ENCODE data around the gene BTBD9.

The BTBD9 gene

GRCh38 chr6:38290133-38290799 lies 349.5 kb downstream of the BTBD9 start:
- ChIA-PET CTCF (interaction anchor here (1.0 to 3.4 kb wide), 4 partner anchors 10 to 23 kb away, joined by 3 to 15 read pairs (median 4); no protein-coding TSS in a partner anchor), POLR2A (no interaction called here)
- no peak for TF ChIP-seq CTCF (IDR thresholded peaks at IDR 0.05; ENCODE audit: control extremely low read depth, extremely low read depth, low read depth, missing control alignments)
- no peak for DNase-seq (ENCODE audit: extremely low spot score)

- TF ChIP-seq CTCF (IDR thresholded peaks at IDR 0.05; ENCODE audit: control extremely low read depth, extremely low read depth, low read depth, missing control alignments): no peak
- DNase-seq (ENCODE audit: extremely low spot score): no peak
- ChIA-PET CTCF (no interaction called here), POLR2A (no interaction called here)
Measured at GRCh38 chr6:38287487-38287886, 352.2 kb downstream of the BTBD9 start.

GRCh38 chr6:38284802-38285394 lies 354.8 kb downstream of the BTBD9 start:
- CTCF ChIA-PET: no interaction called here
- DNase-seq (ENCODE audit: extremely low spot score): no peak
- POLR2A ChIA-PET: no interaction called here
- no peak for TF ChIP-seq CTCF (IDR thresholded peaks at IDR 0.05; ENCODE audit: control extremely low read depth, extremely low read depth, low read depth, missing control alignments)

GRCh38 chr6:38283734-38284362 lies 355.9 kb downstream of the BTBD9 start:
- no peak for DNase-seq (ENCODE audit: extremely low spot score)
- CTCF ChIA-PET: no interaction called here
- TF ChIP-seq CTCF (IDR thresholded peaks at IDR 0.05; ENCODE audit: control extremely low read depth, extremely low read depth, low read depth, missing control alignments): no peak
- POLR2A ChIA-PET: no interaction called here

- ChIA-PET CTCF (no interaction called here), POLR2A (no interaction called here)
- DNase-seq (ENCODE audit: extremely low spot score): no peak
- TF ChIP-seq CTCF (IDR thresholded peaks at IDR 0.05; ENCODE audit: control extremely low read depth, extremely low read depth, low read depth, missing control alignments): no peak
Measured at GRCh38 chr6:38282911-38283310, 356.8 kb downstream of the BTBD9 start.

GRCh38 chr6:38281126-38281525 lies 358.6 kb downstream of the BTBD9 start:
- DNase-seq (ENCODE audit: extremely low spot score): no peak
- ChIA-PET POLR2A (no interaction called here), CTCF (interaction anchor here (1.2 to 3.3 kb wide), 2 partner anchors 9 kb away, joined by 3 to 15 read pairs; no protein-coding TSS in a partner anchor)
- no peak for TF ChIP-seq CTCF (IDR thresholded peaks at IDR 0.05; ENCODE audit: control extremely low read depth, extremely low read depth, low read depth, missing control alignments)

Data from GM10248 (cell line).